Measurements from ENCODE around the gene AGAP3.

GRCh38 chr7:151043959-151044358, 42.3 kb upstream of the AGAP3 start:
- no peak for TF ChIP-seq YY1 (IDR thresholded peaks at IDR 0.05; ENCODE audit: insufficient read depth, insufficient read length)
- no peak for TF ChIP-seq ZNF274 (IDR thresholded peaks at IDR 0.05; ENCODE audit: low read depth, low read length)
